Neural cell (in vitro differentiated cells): ENCODE measurements around the gene SNX22. TPM values are rescaled to one million over a fixed set of nuclear protein-coding genes. Genes with fewer than 3 reads are reported as not detected.

Source experiments
- H2AFZ ChIP-seq: fragments of 200-600, 300-800 bp; sonication (generic), shearing (Covaris generic); 2 replicates; pipeline ENCODE4 v1.6.0; 2014; ENCODE audit warnings: low read depth, mild to moderate bottlenecking, antibody characterized with exemption, low read length, moderate library complexity
- H3F3A ChIP-seq: fragments of 200-600 bp; shearing (Covaris generic); 2 replicates; pipeline ENCODE4 v1.6.1; 2016; ENCODE audit warnings: mild to moderate bottlenecking, moderate library complexity, mixed read lengths, antibody characterized with exemption, low read length; ENCODE audit not compliant: insufficient read depth, poor library complexity, severe bottlenecking
- H3K27ac ChIP-seq: fragments of 200-600, 300-800 bp; sonication (generic), shearing (Covaris generic); 2 replicates; pipeline ENCODE4 v1.5.1; 2014; ENCODE audit warnings: mild to moderate bottlenecking, low read length, moderate library complexity
- H3K27me3 ChIP-seq: fragments of 300-800, 200-600 bp; sonication (generic), shearing (Covaris generic); 2 replicates; pipeline ENCODE4 v1.6.0; 2014; ENCODE audit warnings: mild to moderate bottlenecking, low read depth, low read length, moderate library complexity; ENCODE audit not compliant: insufficient read depth
- H3K36me3 ChIP-seq: fragments of 300-800, 200-600 bp; sonication (generic), shearing (Covaris generic); 2 replicates; pipeline ENCODE4 v1.5.1; 2014; ENCODE audit warnings: mild to moderate bottlenecking, antibody characterized with exemption, low read length, moderate library complexity; ENCODE audit not compliant: insufficient read depth
- H3K4me2 ChIP-seq: fragments of 300-800, 200-600 bp; sonication (generic), shearing (Covaris generic); 2 replicates; pipeline ENCODE4 v1.6.0; 2014; ENCODE audit warnings: mild to moderate bottlenecking, low read length
- H3K4me3 ChIP-seq: fragments of 300-800, 200-600 bp; sonication (generic), shearing (Covaris generic); 2 replicates; pipeline ENCODE4 v1.5.1; 2014; ENCODE audit warnings: mild to moderate bottlenecking, low read length, moderate library complexity
- H3K79me2 ChIP-seq: fragments of 200-600 bp; shearing (Covaris generic); replicated peaks from 2 replicates; pipeline ENCODE4 v1.6.0; 2014; ENCODE audit warnings: mild to moderate bottlenecking, low read length, moderate library complexity; ENCODE audit not compliant: insufficient read depth
- H3K9ac ChIP-seq: fragments of 300-800, 200-600 bp; sonication (generic), shearing (Covaris generic); 2 replicates; pipeline ENCODE4 v1.6.1; 2016; ENCODE audit warnings: mild to moderate bottlenecking, low read length, mixed read lengths
- H3K9me2 ChIP-seq: fragments of 200-600 bp; shearing (Covaris generic); 2 replicates; pipeline ENCODE4 v1.6.1; 2016; ENCODE audit warnings: mild to moderate bottlenecking, low read length, mixed read lengths; ENCODE audit not compliant: insufficient read depth
- H3K9me3 ChIP-seq: fragments of 200-600, 300-800 bp; sonication (generic), shearing (Covaris generic); 2 replicates; pipeline ENCODE4 v1.6.1; 2016; ENCODE audit warnings: mild to moderate bottlenecking, mixed run types, low read length, moderate library complexity, mixed read lengths
- H4K20me1 ChIP-seq: fragments of 200-600 bp; shearing (Covaris generic); 2 replicates; pipeline ENCODE4 v1.6.1; 2016; ENCODE audit warnings: mild to moderate bottlenecking, mixed run types; ENCODE audit not compliant: insufficient read depth
- CTCF ChIP-seq: fragments of 450-650 bp; IDR thresholded peaks from 2 replicates; pipeline ENCODE4 v1.5.1; 2014; ENCODE audit warnings: antibody characterized with exemption, mild to moderate bottlenecking, moderate library complexity; ENCODE audit not compliant: poor library complexity, severe bottlenecking
- EP300 ChIP-seq: fragments of 450-650 bp; conservative IDR thresholded peaks from 2 replicates; pipeline ENCODE4 v1.6.1; 2014; ENCODE audit warnings: antibody characterized with exemption, mild to moderate bottlenecking, moderate library complexity; ENCODE audit not compliant: poor library complexity, severe bottlenecking
- EZH2 ChIP-seq: fragments of 200-600, 300-800 bp; shearing (Covaris generic), sonication (generic); IDR thresholded peaks from 2 replicates; pipeline ENCODE4 v1.6.1; 2014; ENCODE audit warnings: antibody characterized with exemption, low read length, borderline replicate concordance, mild to moderate bottlenecking; ENCODE audit not compliant: insufficient read depth, poor library complexity, severe bottlenecking
- MXI1 ChIP-seq: fragments of 450-650 bp; conservative IDR thresholded peaks from 2 replicates; pipeline ENCODE4 v1.6.1; 2014; ENCODE audit warnings: antibody characterized with exemption, mild to moderate bottlenecking; ENCODE audit not compliant: poor library complexity, severe bottlenecking
- POLR2AphosphoS5 ChIP-seq: IDR thresholded peaks from 2 replicates; pipeline ENCODE4 v1.6.1; 2012
- RAD21 ChIP-seq: fragments of 450-650 bp; conservative IDR thresholded peaks from 2 replicates; pipeline ENCODE4 v1.6.1; 2014; ENCODE audit warnings: antibody characterized with exemption, mild to moderate bottlenecking, moderate library complexity
- REST ChIP-seq: IDR thresholded peaks from 2 replicates; pipeline ENCODE4 v1.6.1; 2012; ENCODE audit warnings: borderline replicate concordance
- SMC3 ChIP-seq: fragments of 450-650 bp; conservative IDR thresholded peaks from 2 replicates; pipeline ENCODE4 v1.6.1; 2014; ENCODE audit warnings: antibody characterized with exemption, mild to moderate bottlenecking, moderate library complexity; ENCODE audit not compliant: poor library complexity
- TAF1 ChIP-seq: IDR thresholded peaks from 2 replicates; pipeline ENCODE4 v1.6.1; 2012; ENCODE audit warnings: low read depth
- polyA plus RNA-seq: library from polyadenylated mRNA; depleted of rRNA; stranded (reverse); fragments of >200 nt; gene quantifications from 2 replicates; pipeline ENCODE4 v1.2.3, GENCODE V29; 2014

The SNX22 gene
- polyA plus RNA-seq, 1 donor from 2014 or later, result 0.73 TPM

DNA sequence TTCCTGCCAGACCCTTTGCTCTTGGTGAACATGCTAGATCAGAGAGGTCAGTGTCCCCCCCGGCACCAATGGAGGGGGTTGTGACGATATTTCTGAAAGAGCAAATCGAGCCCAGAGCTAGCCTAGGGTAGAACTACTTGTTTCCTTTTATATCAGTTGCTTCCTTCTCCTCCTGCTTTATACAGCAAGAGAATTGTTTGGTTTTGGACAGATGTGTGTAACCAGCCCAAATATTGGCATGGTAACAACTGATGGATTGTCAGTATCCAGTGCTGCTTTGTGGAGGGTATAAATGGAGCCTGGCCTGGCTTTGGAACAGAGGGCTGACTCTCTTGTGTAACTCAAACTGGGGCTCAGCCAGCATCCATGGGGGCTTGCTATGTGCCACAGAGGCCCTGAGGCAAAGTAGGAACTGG, 28.6 kb upstream of the SNX22 start:
- H3K4me3 ChIP-seq, result no peak overlapping the region
- no peak overlapping the region for H3K9ac ChIP-seq

GRCh38 chr15:64125978-64126377, 25.6 kb upstream of the SNX22 start:
- Histone ChIP-seq H3F3A (no peaks in the 10 kb centered on the region), H3K27me3 (no peaks in the 10 kb centered on the region), H2AFZ (no peak overlapping the region), H3K9ac (no peak overlapping the region), H3K79me2 (no peaks in the 10 kb centered on the region), H3K36me3 (peaks cover 6% of the 10 kb centered on the region), H4K20me1 (no peaks in the 10 kb centered on the region), H3K4me3 (no peak overlapping the region), H3K27ac (no peak overlapping the region), H3K9me2 (no peaks in the 10 kb centered on the region), H3K9me3 (no peaks in the 10 kb centered on the region), H3K4me2 (no peak overlapping the region)
- TF ChIP-seq RAD21 (no peak), TAF1 (no peak), SMC3 (no peak), POLR2AphosphoS5 (no peak), EP300 (no peak), CTCF (no peak), EZH2 (no peak), REST (no peak), MXI1 (no peak)

More for the DNA sequence above, 28.6 kb upstream of the SNX22 start:
- no peaks in the 10 kb centered on the region for H3K9me3 ChIP-seq
- no peak for TF ChIP-seq MXI1
- H2AFZ ChIP-seq, result no peak overlapping the region
- peaks cover 6% of the 10 kb centered on the region for H3K36me3 ChIP-seq
- H4K20me1 ChIP-seq, result no peaks in the 10 kb centered on the region
- no peaks in the 10 kb centered on the region for H3K9me2 ChIP-seq
- no peaks in the 10 kb centered on the region for H3F3A ChIP-seq
- H3K27ac ChIP-seq, result no peak overlapping the region
- no peak overlapping the region for H3K4me2 ChIP-seq
- no peaks in the 10 kb centered on the region for H3K79me2 ChIP-seq
- no peaks in the 10 kb centered on the region for H3K27me3 ChIP-seq
